SH-SY5Y (cell line): Measurements from ENCODE around the gene BAHD1.

Source experiments
- GATA2 ChIP-seq: IDR thresholded peaks from 2 replicates; pipeline ENCODE4 v1.6.1; 2011; ENCODE audit warnings: mild to moderate bottlenecking, low read depth, low read length
- GATA3 ChIP-seq: IDR thresholded peaks from 2 replicates; pipeline ENCODE4 v1.6.1; 2011; ENCODE audit warnings: low read depth, mild to moderate bottlenecking, low read length, moderate library complexity

- no peak for TF ChIP-seq GATA2
- TF ChIP-seq GATA3 = no peak
Observed at GRCh38 chr15:40487816-40488682, 47.3 kb downstream of the BAHD1 start.
